BE2C (cell line): ENCODE data around the gene C10orf53.

Source experiments
- DNase-seq: peaks from one replicate; pipeline ENCODE4 v3.0.0-alpha.2; 2020
- H3K27me3 ChIP-seq: fragments of 250-450 bp; sonication (Bioruptor Pico); 2 replicates; pipeline ENCODE4 v1.5.1; 2020; ENCODE audit warnings: mild to moderate bottlenecking
- H3K36me3 ChIP-seq: fragments of 250-450 bp; sonication (Bioruptor Pico); 2 replicates; pipeline ENCODE4 v1.5.1; 2020; ENCODE audit warnings: mild to moderate bottlenecking
- H3K4me1 ChIP-seq: fragments of 250-450 bp; sonication (Bioruptor Pico); 2 replicates; pipeline ENCODE4 v1.5.1; 2020
- H3K4me3 ChIP-seq: 2 replicates; pipeline ENCODE4 v1.5.1; 2011; ENCODE audit warnings: low read depth, low read length
- H3K9me3 ChIP-seq: fragments of 250-450 bp; sonication (Bioruptor Pico); 2 replicates; pipeline ENCODE4 v1.5.1; 2020
- TF ChIP-seq, protein P1 (sequence below): IDR thresholded peaks from 2 replicates; pipeline ENCODE4 v1.5.1; 2012; ENCODE audit warnings: mild to moderate bottlenecking, low read depth, low read length

Gene C10orf53

DNA sequence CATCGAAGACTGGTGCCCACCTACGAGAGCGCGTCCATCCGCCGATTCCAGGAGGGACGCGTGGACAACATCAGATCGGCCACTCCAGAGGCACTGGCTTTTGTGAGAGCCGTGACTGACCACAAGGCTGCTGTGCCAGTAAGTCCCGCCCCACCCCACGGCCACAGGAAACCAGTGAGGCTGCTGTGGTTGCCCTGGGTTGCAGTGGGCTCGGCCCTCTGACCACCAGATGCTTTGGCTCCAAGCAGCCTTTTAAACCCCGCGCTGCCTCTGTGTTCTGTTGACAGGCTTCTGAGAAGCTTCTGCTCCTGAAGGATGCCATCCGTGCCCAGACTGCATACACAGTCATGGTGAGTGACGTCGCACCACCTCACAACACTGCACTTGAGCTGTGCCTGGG is 24.4 kb upstream of the C10orf53 start:
- H3K36me3 ChIP-seq: no peaks in the 10 kb centered on the region

GRCh38 chr10:49656845-49657493 is 22.5 kb upstream of the C10orf53 start:
- no peaks in the 10 kb centered on the region for H3K36me3 ChIP-seq
- no peaks in the 10 kb centered on the region for H3K9me3 ChIP-seq
- TF ChIP-seq, protein P1, sequence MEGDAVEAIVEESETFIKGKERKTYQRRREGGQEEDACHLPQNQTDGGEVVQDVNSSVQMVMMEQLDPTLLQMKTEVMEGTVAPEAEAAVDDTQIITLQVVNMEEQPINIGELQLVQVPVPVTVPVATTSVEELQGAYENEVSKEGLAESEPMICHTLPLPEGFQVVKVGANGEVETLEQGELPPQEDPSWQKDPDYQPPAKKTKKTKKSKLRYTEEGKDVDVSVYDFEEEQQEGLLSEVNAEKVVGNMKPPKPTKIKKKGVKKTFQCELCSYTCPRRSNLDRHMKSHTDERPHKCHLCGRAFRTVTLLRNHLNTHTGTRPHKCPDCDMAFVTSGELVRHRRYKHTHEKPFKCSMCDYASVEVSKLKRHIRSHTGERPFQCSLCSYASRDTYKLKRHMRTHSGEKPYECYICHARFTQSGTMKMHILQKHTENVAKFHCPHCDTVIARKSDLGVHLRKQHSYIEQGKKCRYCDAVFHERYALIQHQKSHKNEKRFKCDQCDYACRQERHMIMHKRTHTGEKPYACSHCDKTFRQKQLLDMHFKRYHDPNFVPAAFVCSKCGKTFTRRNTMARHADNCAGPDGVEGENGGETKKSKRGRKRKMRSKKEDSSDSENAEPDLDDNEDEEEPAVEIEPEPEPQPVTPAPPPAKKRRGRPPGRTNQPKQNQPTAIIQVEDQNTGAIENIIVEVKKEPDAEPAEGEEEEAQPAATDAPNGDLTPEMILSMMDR: no peak
- H3K27me3 ChIP-seq: no peaks in the 10 kb centered on the region
- no peaks in the 10 kb centered on the region for H3K4me1 ChIP-seq
- H3K4me3 ChIP-seq: no peak overlapping the region
- DNase-seq: no peak

More for the DNA sequence above, 24.4 kb upstream of the C10orf53 start:
- Histone ChIP-seq H3K27me3 (no peaks in the 10 kb centered on the region), H3K4me1 (no peaks in the 10 kb centered on the region), H3K9me3 (no peaks in the 10 kb centered on the region), H3K4me3 (no peak overlapping the region)
- TF ChIP-seq, protein P1: no peak
- no peak for DNase-seq

DNA sequence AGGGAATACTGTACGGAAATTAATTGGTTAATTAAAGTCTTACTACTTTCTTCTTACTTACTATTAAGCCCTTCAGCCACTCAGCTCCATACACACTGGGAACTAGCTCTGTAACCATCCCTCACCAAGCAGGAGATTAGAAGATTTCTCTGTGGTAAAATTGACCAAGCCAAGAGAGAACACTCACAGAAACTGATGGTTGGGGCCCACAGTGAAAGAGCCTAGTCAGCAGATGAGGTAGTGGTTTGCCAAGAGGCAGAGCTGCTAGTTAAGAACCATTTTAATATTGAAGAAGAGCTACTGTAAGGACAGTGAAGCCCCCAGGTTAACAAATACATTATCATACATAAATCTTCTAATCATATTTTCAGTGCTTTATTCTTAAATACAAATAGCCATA is 21.8 kb upstream of the C10orf53 start:
- Histone ChIP-seq H3K27me3 (no peaks in the 10 kb centered on the region), H3K9me3 (no peaks in the 10 kb centered on the region), H3K36me3 (no peaks in the 10 kb centered on the region), H3K4me1 (no peaks in the 10 kb centered on the region), H3K4me3 (no peak overlapping the region)
- DNase-seq: no peak
- TF ChIP-seq, protein P1: no peak

DNA sequence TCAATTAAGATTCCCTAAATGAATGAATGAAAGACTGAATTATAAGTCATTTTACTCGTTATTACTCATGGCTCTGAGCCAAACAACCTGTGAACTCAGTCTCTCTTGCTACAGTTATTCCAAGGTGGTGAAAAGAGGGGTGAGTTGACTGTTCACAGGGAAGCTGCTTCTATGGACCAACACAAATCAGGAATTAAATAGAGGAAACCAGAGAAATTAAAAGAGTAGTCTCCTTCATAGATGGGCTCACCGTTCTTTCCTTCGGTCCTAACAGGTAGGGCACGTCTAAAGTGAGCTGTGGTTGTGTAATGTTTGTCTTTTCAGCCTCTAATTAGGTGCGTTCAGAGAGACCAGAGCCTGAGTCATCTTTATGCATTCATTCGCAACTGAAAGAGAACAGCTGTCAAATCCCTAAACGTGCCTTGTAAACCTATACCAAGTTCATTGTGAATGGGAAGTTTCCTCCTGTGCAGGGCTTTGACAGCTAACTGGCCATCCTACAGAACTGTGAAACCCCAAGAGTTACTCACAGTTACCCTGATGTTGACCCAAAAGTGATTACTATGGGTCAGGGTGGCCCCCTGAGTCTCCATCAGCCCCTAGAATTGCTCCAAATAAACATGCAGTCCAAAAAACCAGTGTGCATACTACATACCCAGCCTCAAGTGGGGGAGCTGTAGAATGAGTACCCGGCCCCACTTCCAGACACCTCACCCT is 18.2 kb upstream of the C10orf53 start:
- Histone ChIP-seq H3K9me3 (no peaks in the 10 kb centered on the region), H3K27me3 (no peaks in the 10 kb centered on the region), H3K4me3 (no peak overlapping the region), H3K36me3 (no peaks in the 10 kb centered on the region), H3K4me1 (peaks cover 18% of the 10 kb centered on the region)
- no peak for DNase-seq
- TF ChIP-seq, protein P1: no peak

DNA sequence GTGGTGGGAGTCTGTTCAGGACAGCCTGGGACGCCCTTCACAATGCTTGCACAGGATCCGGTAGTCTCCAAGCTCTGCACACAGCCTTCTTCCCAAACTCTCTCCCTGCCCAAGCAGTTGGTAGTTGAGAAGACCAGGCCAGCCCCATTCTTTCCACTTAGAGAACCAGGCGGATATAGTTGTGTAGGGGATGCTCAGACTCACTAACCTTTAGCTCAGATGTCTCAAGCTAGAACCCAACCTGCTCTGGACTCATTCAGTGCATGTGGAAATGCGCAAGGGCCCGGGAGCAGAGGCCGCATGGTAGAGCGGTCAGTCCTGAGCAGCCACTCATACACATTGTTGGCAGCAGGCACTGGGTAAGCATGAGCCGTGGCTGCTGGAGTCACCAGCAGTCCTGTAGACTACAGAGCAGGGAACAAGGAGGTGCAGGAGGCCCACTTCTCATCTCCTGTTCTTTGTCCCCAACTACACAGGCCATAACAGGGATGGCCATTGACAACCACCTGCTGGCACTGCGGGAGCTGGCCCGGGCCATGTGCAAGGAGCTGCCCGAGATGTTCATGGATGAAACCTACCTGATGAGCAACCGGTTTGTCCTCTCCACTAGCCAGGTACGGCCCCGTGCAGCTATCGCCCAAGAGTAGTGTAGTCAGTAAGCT is 17.2 kb upstream of the C10orf53 start:
- TF ChIP-seq, protein P1: no peak
- no peak overlapping the region for H3K4me3 ChIP-seq
- H3K4me1 ChIP-seq: peaks cover 18% of the 10 kb centered on the region
- no peak for DNase-seq
- H3K36me3 ChIP-seq: no peaks in the 10 kb centered on the region
- H3K27me3 ChIP-seq: no peaks in the 10 kb centered on the region
- H3K9me3 ChIP-seq: no peaks in the 10 kb centered on the region

GRCh38 chr10:49663596-49663995 is 15.9 kb upstream of the C10orf53 start:
- H3K27me3 ChIP-seq: no peaks in the 10 kb centered on the region
- no peak overlapping the region for H3K4me3 ChIP-seq
- H3K4me1 ChIP-seq: peaks cover 22% of the 10 kb centered on the region
- TF ChIP-seq, protein P1: no peak
- H3K36me3 ChIP-seq: no peaks in the 10 kb centered on the region
- no peaks in the 10 kb centered on the region for H3K9me3 ChIP-seq
- DNase-seq: peak; percentile 68
